Measurements from ENCODE around the gene NEK7.

- TF ChIP-seq, protein P1, sequence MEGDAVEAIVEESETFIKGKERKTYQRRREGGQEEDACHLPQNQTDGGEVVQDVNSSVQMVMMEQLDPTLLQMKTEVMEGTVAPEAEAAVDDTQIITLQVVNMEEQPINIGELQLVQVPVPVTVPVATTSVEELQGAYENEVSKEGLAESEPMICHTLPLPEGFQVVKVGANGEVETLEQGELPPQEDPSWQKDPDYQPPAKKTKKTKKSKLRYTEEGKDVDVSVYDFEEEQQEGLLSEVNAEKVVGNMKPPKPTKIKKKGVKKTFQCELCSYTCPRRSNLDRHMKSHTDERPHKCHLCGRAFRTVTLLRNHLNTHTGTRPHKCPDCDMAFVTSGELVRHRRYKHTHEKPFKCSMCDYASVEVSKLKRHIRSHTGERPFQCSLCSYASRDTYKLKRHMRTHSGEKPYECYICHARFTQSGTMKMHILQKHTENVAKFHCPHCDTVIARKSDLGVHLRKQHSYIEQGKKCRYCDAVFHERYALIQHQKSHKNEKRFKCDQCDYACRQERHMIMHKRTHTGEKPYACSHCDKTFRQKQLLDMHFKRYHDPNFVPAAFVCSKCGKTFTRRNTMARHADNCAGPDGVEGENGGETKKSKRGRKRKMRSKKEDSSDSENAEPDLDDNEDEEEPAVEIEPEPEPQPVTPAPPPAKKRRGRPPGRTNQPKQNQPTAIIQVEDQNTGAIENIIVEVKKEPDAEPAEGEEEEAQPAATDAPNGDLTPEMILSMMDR (IDR thresholded peaks at IDR 0.05; ENCODE audit: poor library complexity), result no peak
- TF ChIP-seq EZH2 (IDR thresholded peaks at IDR 0.05; ENCODE audit: borderline replicate concordance), result no peak
These were observed 111.1 kb downstream of the NEK7 start for GRCh38 chr1:198267921-198268320.
